CD14-positive monocyte (primary cell): ENCODE data around the gene ATP11A. TPM values are rescaled to one million over a fixed set of nuclear protein-coding genes. Genes with fewer than 3 reads are reported as not detected.
A peak's percentile ranks its signal among the peaks of the same experiment; 100 is the strongest.

ENCODE experiments used
- DNase-seq, 3 donors: peaks; one replicate each; pipeline ENCODE4 v3.0.0-alpha.2; 2011 to 2022
- H2AFZ ChIP-seq: 2 replicates; pipeline ENCODE4 v1.6.0; 2012; ENCODE audit warnings: mild to moderate bottlenecking, low read depth, low read length, inconsistent platforms; ENCODE audit not compliant: insufficient read depth, poor library complexity, severe bottlenecking
- H3K27ac ChIP-seq, 2 donors: 1 replicate in 1 of 2; 2 replicates in 1 of 2; pipeline ENCODE4 v1.5.1; 2012 to 2013; ENCODE audit warnings: low read length in 2 of 2, control low read depth in 1 of 2, inconsistent platforms in 1 of 2, low read depth in 1 of 2, mild to moderate bottlenecking in 1 of 2
- H3K27me3 ChIP-seq, 2 donors: one replicate each; pipeline versions ENCODE4 v1.6.0 to v1.6.1; 2011 to 2013; ENCODE audit warnings: low read length in 2 of 2; ENCODE audit not compliant: control insufficient read depth in 2 of 2, insufficient read depth in 2 of 2
- H3K36me3 ChIP-seq, 2 donors: replicated peaks in 1 of 2; 1 replicate in 1 of 2; 2 replicates in 1 of 2; pipeline versions ENCODE4 v1.5.1 to v1.6.1; 2012 to 2013; ENCODE audit warnings: low read length in 2 of 2, control low read depth in 1 of 2, inconsistent platforms in 1 of 2, mild to moderate bottlenecking in 1 of 2; ENCODE audit not compliant: insufficient read depth in 2 of 2, control insufficient read depth in 1 of 2
- H3K4me1 ChIP-seq, 2 donors: 1 replicate in 1 of 2; 2 replicates in 1 of 2; pipeline versions ENCODE4 v1.5.1 to v1.6.1; 2012 to 2013; ENCODE audit warnings: low read length in 2 of 2, control low read depth in 1 of 2, inconsistent platforms in 1 of 2, mild to moderate bottlenecking in 1 of 2, moderate library complexity in 1 of 2; ENCODE audit not compliant: insufficient read depth in 2 of 2, control insufficient read depth in 1 of 2
- H3K4me2 ChIP-seq: replicated peaks from 2 replicates; pipeline ENCODE3; 2012; ENCODE audit warnings: low read length, moderate library complexity, mild to moderate bottlenecking; ENCODE audit not compliant: poor library complexity, severe bottlenecking; ENCODE audit errors: extremely low read depth
- H3K4me3 ChIP-seq, 3 experiments: fragments of 200-600 bp in 1 of 3; sonication (generic) in 1 of 3; replicated peaks in 1 of 3; 1 replicate in 2 of 3; 2 replicates in 1 of 3; pipeline ENCODE4 v1.5.1; 2011 to 2013; ENCODE audit warnings: low read length in 3 of 3, mild to moderate bottlenecking in 3 of 3, control low read depth in 2 of 3, low read depth in 2 of 3, inconsistent platforms in 1 of 3, moderate library complexity in 1 of 3
- H3K79me2 ChIP-seq: 2 replicates; pipeline ENCODE4 v1.6.0; 2012; ENCODE audit warnings: mild to moderate bottlenecking, control low read depth, inconsistent platforms, low read length, moderate library complexity; ENCODE audit not compliant: insufficient read depth
- H3K9ac ChIP-seq: 2 replicates; pipeline ENCODE4 v1.6.0; 2017; ENCODE audit warnings: low read length, mild to moderate bottlenecking; ENCODE audit not compliant: insufficient read depth, poor library complexity, severe bottlenecking
- H3K9me3 ChIP-seq, 2 donors: replicated peaks in 1 of 2; 1 replicate in 1 of 2; 2 replicates in 1 of 2; pipeline versions ENCODE4 v1.5.1 to v1.6.1; 2012 to 2013; ENCODE audit warnings: low read length in 2 of 2, control low read depth in 1 of 2; ENCODE audit not compliant: control insufficient read depth in 1 of 2, insufficient read depth in 1 of 2
- H4K20me1 ChIP-seq: 2 replicates; pipeline ENCODE4 v1.6.0; 2012; ENCODE audit warnings: mild to moderate bottlenecking, low read length, control low read depth, moderate library complexity; ENCODE audit not compliant: insufficient read depth
- H3K27ac Mint-ChIP-seq, 7 donors: one replicate each; pipeline ENCODE4 v1.8.0; 2020; ENCODE audit warnings: mild to moderate bottlenecking in 7 of 7, mixed read lengths in 7 of 7, moderate library complexity in 6 of 7, inconsistent platforms in 2 of 7
- H3K27me3 Mint-ChIP-seq, 3 donors: one replicate each; pipeline ENCODE4 v1.8.0; 2021 to 2022; ENCODE audit warnings: low read depth in 3 of 3, mild to moderate bottlenecking in 3 of 3, mixed read lengths in 3 of 3, moderate library complexity in 3 of 3, inconsistent platforms in 1 of 3
- H3K36me3 Mint-ChIP-seq, 2 donors: one replicate each; pipeline ENCODE4 v1.8.0; 2020; ENCODE audit warnings: mixed read lengths in 2 of 2, inconsistent platforms in 1 of 2, mild to moderate bottlenecking in 1 of 2
- H3K4me1 Mint-ChIP-seq: one replicate; pipeline ENCODE4 v1.8.0; 2020; ENCODE audit warnings: mild to moderate bottlenecking, mixed read lengths
- H3K4me3 Mint-ChIP-seq, 2 donors: one replicate each; pipeline ENCODE4 v1.8.0; 2020; ENCODE audit warnings: mild to moderate bottlenecking in 2 of 2, mixed read lengths in 2 of 2, moderate library complexity in 1 of 2
- H3K9me3 Mint-ChIP-seq, 7 donors: one replicate each; pipeline ENCODE4 v1.8.0; 2020 to 2022; ENCODE audit warnings: mixed read lengths in 7 of 7, mild to moderate bottlenecking in 6 of 7, moderate library complexity in 6 of 7, inconsistent platforms in 2 of 7
- CTCF ChIP-seq: fragments of 200-600 bp; IDR thresholded peaks from one replicate; pipeline ENCODE4 v1.8.0; 2022; ENCODE audit warnings: antibody characterized with exemption, mild to moderate bottlenecking
- WGBS: methylation state at CpG from one replicate; pipeline ENCODE4 v1.1.5; 2013; ENCODE audit warnings: missing lambda C conversion rate; ENCODE audit not compliant: insufficient coverage; 5-methylcytosine and 5-hydroxymethylcytosine counted together
- intact Hi-C, 2 donors: fragments of 100-400 bp; cut with micrococcal nuclease; formaldehyde crosslinking; loops; one replicate each; pipeline versions ENCODE4 v1.15.0 to v1.15.1; 2023
- polyA plus RNA-seq, 3 donors: library from polyadenylated mRNA; depleted of rRNA in 1 of 3; unstranded in 2 of 3; stranded (reverse) in 1 of 3; fragments of 300-500 nt in 2 of 3; fragments of >200 nt in 1 of 3; fragmentation: Illumina TruSeq in 2 of 3; gene quantifications; 1 replicate in 2 of 3; 2 replicates in 1 of 3; pipeline ENCODE4 v1.2.3, GENCODE V29; 2012 to 2021

ATP11A gene
- polyA plus RNA-seq, 3 donors = 7.2 to 45.4 (median 7.6) TPM

GRCh38 chr13:112910016-112910415 is 220.2 kb downstream of the ATP11A start:
- TF ChIP-seq CTCF = no peak
- H3K9me3 ChIP-seq = peaks cover 9 to 14% of the 10 kb centered on the region in 2 donors
- no peak for DNase-seq
- no peaks in the 10 kb centered on the region for H3K27me3 ChIP-seq
- H3K4me3 ChIP-seq = no peak overlapping the region
- WGBS = no CpG with 5 or more reads among the region's 4 CpGs
- H3K27me3 Mint-ChIP-seq = peaks cover 4% of the 10 kb centered on the region in 3 donors
- no peaks in the 10 kb centered on the region for H3K36me3 ChIP-seq
- H2AFZ ChIP-seq = no peak overlapping the region
- H3K36me3 Mint-ChIP-seq = no peaks in the 10 kb centered on the region
- H3K4me1 Mint-ChIP-seq = no peaks in the 10 kb centered on the region
- no peaks in the 10 kb centered on the region for H3K79me2 ChIP-seq
- H3K9me3 Mint-ChIP-seq = peaks cover 3 to 11% (median 8%) of the 10 kb centered on the region in 7 donors
- no peak overlapping the region for H3K27ac ChIP-seq
- no peak overlapping the region for H3K4me3 Mint-ChIP-seq
- intact Hi-C loops = no loop called here
- H3K4me2 ChIP-seq = no peak overlapping the region
- no peaks in the 10 kb centered on the region for H4K20me1 ChIP-seq
- H3K9ac ChIP-seq = no peak overlapping the region
- no peaks in the 10 kb centered on the region for H3K4me1 ChIP-seq
- H3K27ac Mint-ChIP-seq = no peak overlapping the region

GRCh38 chr13:112910616-112911280 is 220.9 kb downstream of the ATP11A start:
- intact Hi-C loops = no loop called here
- TF ChIP-seq CTCF = no peak
- peaks cover 0 to 4% (median 1%) of the 10 kb centered on the region in 7 donors for H3K9me3 Mint-ChIP-seq
- no peak for DNase-seq
- H3K27ac ChIP-seq = no peak overlapping the region
- peak overlapping the region in 1 of 2 donors; percentile 8 for H3K4me3 Mint-ChIP-seq
- no peaks in the 10 kb centered on the region for H3K36me3 ChIP-seq
- no peak overlapping the region for H3K27ac Mint-ChIP-seq
- no peaks in the 10 kb centered on the region for H3K4me1 ChIP-seq
- H3K27me3 Mint-ChIP-seq = peaks cover 4 to 6% (median 4%) of the 10 kb centered on the region in 3 donors
- H3K4me1 Mint-ChIP-seq = no peaks in the 10 kb centered on the region
- H3K9ac ChIP-seq = no peak overlapping the region
- peaks cover 1 to 6% of the 10 kb centered on the region in 2 donors for H3K9me3 ChIP-seq
- no peak overlapping the region for H3K4me2 ChIP-seq
- H3K79me2 ChIP-seq = no peaks in the 10 kb centered on the region
- no peaks in the 10 kb centered on the region for H3K36me3 Mint-ChIP-seq
- no peaks in the 10 kb centered on the region for H4K20me1 ChIP-seq
- no peak overlapping the region for H3K4me3 ChIP-seq
- H2AFZ ChIP-seq = no peak overlapping the region
- 92% methylated on average over 11 of the region's 27 CpGs for WGBS
- H3K27me3 ChIP-seq = no peaks in the 10 kb centered on the region
